ENCODE measurements around the gene LRCOL1. TPM values are rescaled to one million over a fixed set of nuclear protein-coding genes. Genes with fewer than 3 reads are reported as not detected.

LRCOL1 gene
- total and polyA plus RNA-seq, 4 donors = 0.98 to 1.8 (median 1.3) TPM

- 86 to 93% methylated on average over 88 to 89 of the region's 89 CpGs for WGBS, 2 donors
- Histone ChIP-seq H3K4me1 (ENCODE audit: control insufficient read depth in 5 of 5, insufficient read depth in 5 of 5, low read length in 5 of 5) (no peaks in the 10 kb centered on the region), H3K27ac (ENCODE audit: low read depth in 1 of 2, low read length in 1 of 2) (no peak overlapping the region), H3K4me3 (no peak overlapping the region), H3K27me3 (ENCODE audit: control insufficient read depth in 3 of 3, insufficient read depth in 3 of 3, low read length in 2 of 3) (no peaks in the 10 kb centered on the region), H3K9me3 (ENCODE audit: control insufficient read depth in 4 of 4, insufficient read depth in 3 of 4, low read length in 3 of 4) (no peaks in the 10 kb centered on the region), H3K36me3 (ENCODE audit: control insufficient read depth in 4 of 4, insufficient read depth in 4 of 4, low read length in 4 of 4) (peaks cover 2 to 27% (median 15%) of the 10 kb centered on the region in 4 donors), H3K9ac (ENCODE audit: insufficient read depth in 1 of 2, low read length in 2 of 2) (no peak overlapping the region)
- DNase-seq (peak in 1 of 3 donors; percentile 25), ATAC-seq (ENCODE audit: insufficient read depth, low FRiP score) (no peak)
- no peak for TF ChIP-seq CTCF (IDR thresholded peaks at IDR 0.05; ENCODE audit: control extremely low read depth, extremely low read depth)
Observed at GRCh38 chr12:132582582-132583410, 27.6 kb downstream of the LRCOL1 start.

GRCh38 chr12:132582058-132582420 lies 28.3 kb downstream of the LRCOL1 start:
- no peak for DNase-seq
- ATAC-seq (ENCODE audit: insufficient read depth, low FRiP score) = no peak
- Histone ChIP-seq H3K36me3 (ENCODE audit: control insufficient read depth in 4 of 4, insufficient read depth in 4 of 4, low read length in 4 of 4) (peaks cover 6 to 35% (median 17%) of the 10 kb centered on the region in 4 donors), H3K9me3 (ENCODE audit: control insufficient read depth in 4 of 4, insufficient read depth in 3 of 4, low read length in 3 of 4) (peaks cover 0 to 3% (median 0%) of the 10 kb centered on the region in 4 donors), H3K27ac (ENCODE audit: low read depth in 1 of 2, low read length in 1 of 2) (no peak overlapping the region), H3K4me3 (no peak overlapping the region), H3K27me3 (ENCODE audit: control insufficient read depth in 3 of 3, insufficient read depth in 3 of 3, low read length in 2 of 3) (no peaks in the 10 kb centered on the region), H3K9ac (ENCODE audit: insufficient read depth in 1 of 2, low read length in 2 of 2) (no peak overlapping the region), H3K4me1 (ENCODE audit: control insufficient read depth in 5 of 5, insufficient read depth in 5 of 5, low read length in 5 of 5) (no peaks in the 10 kb centered on the region)
- whole genome bisulfite sequencing, 2 donors = 73 to 75% methylated on average over 19 to 24 of the region's 24 CpGs
- TF ChIP-seq CTCF (IDR thresholded peaks at IDR 0.05; ENCODE audit: control extremely low read depth, extremely low read depth) = no peak

- Histone ChIP-seq H3K9ac (ENCODE audit: insufficient read depth in 1 of 2, low read length in 2 of 2) (no peak overlapping the region), H3K4me3 (no peak overlapping the region), H3K4me1 (ENCODE audit: control insufficient read depth in 5 of 5, insufficient read depth in 5 of 5, low read length in 5 of 5) (no peaks in the 10 kb centered on the region), H3K36me3 (ENCODE audit: control insufficient read depth in 4 of 4, insufficient read depth in 4 of 4, low read length in 4 of 4) (peaks cover 6 to 40% (median 20%) of the 10 kb centered on the region in 4 donors), H3K9me3 (ENCODE audit: control insufficient read depth in 4 of 4, insufficient read depth in 3 of 4, low read length in 3 of 4) (peaks cover 0 to 3% (median 0%) of the 10 kb centered on the region in 4 donors), H3K27ac (ENCODE audit: low read depth in 1 of 2, low read length in 1 of 2) (no peak overlapping the region), H3K27me3 (ENCODE audit: control insufficient read depth in 3 of 3, insufficient read depth in 3 of 3, low read length in 2 of 3) (no peaks in the 10 kb centered on the region)
- TF ChIP-seq CTCF (IDR thresholded peaks at IDR 0.05; ENCODE audit: control extremely low read depth, extremely low read depth) = no peak
- WGBS, 2 donors = 83 to 87% methylated on average over 17 of the region's 17 CpGs
- no peak for ATAC-seq (ENCODE audit: insufficient read depth, low FRiP score)
- no peak for DNase-seq
Observed at GRCh38 chr12:132581348-132582057, 28.9 kb downstream of the LRCOL1 start.

Data from lung (tissue), 12 donors.